Progenitor cell of endocrine pancreas (in vitro differentiated cells): ENCODE results near the gene INPP5D. TPM values are rescaled to one million over a fixed set of nuclear protein-coding genes. Genes with fewer than 3 reads are reported as not detected.

Experiments
- DNase-seq: peaks from one replicate; pipeline ENCODE4 v3.0.0; 2021; ENCODE audit warnings: low spot score; ENCODE audit not compliant: unreplicated experiment
- H3K27ac Mint-ChIP-seq: 2 replicates; pipeline ENCODE4 v1.8.0; 2021; ENCODE audit warnings: mild to moderate bottlenecking, moderate library complexity, mixed read lengths
- H3K27me3 Mint-ChIP-seq: 2 replicates; pipeline ENCODE4 v1.8.0; 2021; ENCODE audit warnings: mixed read lengths
- H3K36me3 Mint-ChIP-seq: 2 replicates; pipeline ENCODE4 v1.8.0; 2022; ENCODE audit warnings: mixed read lengths; ENCODE audit not compliant: insufficient read depth
- H3K4me1 Mint-ChIP-seq: 2 replicates; pipeline ENCODE4 v1.8.0; 2021; ENCODE audit warnings: low read depth, mixed read lengths
- H3K4me3 Mint-ChIP-seq: 2 replicates; pipeline ENCODE4 v1.8.0; 2021; ENCODE audit warnings: low read depth, mild to moderate bottlenecking, moderate library complexity, mixed read lengths
- H3K9me3 Mint-ChIP-seq: 2 replicates; pipeline ENCODE4 v1.8.0; 2021; ENCODE audit warnings: low read depth, mixed read lengths
- total RNA-seq: library from RNA; stranded (reverse); gene quantifications from 2 replicates; pipeline ENCODE4 v1.2.1, GENCODE V29; 2021
- TF ChIP-seq, protein P1 (sequence below): fragments of 200-600 bp; sonication (generic); IDR thresholded peaks from one replicate; pipeline ENCODE4 v1.5.0; 2021; ENCODE audit warnings: antibody characterized with exemption, mild to moderate bottlenecking; ENCODE audit not compliant: unreplicated experiment

Gene INPP5D
- total RNA-seq, 1 donor from 2014 or later, result 5.3 TPM

DNA sequence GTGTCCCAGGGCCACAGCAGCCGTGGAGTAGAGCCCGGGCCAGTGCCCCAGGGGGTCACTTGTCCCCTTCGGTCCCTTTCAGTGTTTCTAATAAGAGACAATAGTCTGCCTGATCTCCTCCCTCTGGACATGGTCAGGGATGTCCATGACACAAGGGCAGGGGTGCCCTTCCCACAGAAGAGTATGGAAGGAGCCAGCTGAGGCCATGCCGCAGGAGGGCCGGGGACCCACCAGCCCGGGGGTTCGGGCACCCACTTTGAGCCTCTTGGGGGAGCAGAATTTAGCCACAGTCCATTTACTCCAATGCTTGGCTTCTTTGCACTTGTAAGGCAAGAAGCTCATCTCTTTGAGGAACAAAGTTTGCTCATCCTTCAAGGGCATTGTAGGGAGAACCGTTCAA lies 102.6 kb downstream of the INPP5D start:
- Mint-ChIP-seq H3K27ac (no peak overlapping the region), H3K36me3 (no peaks in the 10 kb centered on the region), H3K4me3 (no peak overlapping the region), H3K27me3 (no peaks in the 10 kb centered on the region), H3K9me3 (no peaks in the 10 kb centered on the region), H3K4me1 (no peaks in the 10 kb centered on the region)
- DNase-seq, result no peak
- TF ChIP-seq, protein P1, sequence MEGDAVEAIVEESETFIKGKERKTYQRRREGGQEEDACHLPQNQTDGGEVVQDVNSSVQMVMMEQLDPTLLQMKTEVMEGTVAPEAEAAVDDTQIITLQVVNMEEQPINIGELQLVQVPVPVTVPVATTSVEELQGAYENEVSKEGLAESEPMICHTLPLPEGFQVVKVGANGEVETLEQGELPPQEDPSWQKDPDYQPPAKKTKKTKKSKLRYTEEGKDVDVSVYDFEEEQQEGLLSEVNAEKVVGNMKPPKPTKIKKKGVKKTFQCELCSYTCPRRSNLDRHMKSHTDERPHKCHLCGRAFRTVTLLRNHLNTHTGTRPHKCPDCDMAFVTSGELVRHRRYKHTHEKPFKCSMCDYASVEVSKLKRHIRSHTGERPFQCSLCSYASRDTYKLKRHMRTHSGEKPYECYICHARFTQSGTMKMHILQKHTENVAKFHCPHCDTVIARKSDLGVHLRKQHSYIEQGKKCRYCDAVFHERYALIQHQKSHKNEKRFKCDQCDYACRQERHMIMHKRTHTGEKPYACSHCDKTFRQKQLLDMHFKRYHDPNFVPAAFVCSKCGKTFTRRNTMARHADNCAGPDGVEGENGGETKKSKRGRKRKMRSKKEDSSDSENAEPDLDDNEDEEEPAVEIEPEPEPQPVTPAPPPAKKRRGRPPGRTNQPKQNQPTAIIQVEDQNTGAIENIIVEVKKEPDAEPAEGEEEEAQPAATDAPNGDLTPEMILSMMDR, result no peak

DNA sequence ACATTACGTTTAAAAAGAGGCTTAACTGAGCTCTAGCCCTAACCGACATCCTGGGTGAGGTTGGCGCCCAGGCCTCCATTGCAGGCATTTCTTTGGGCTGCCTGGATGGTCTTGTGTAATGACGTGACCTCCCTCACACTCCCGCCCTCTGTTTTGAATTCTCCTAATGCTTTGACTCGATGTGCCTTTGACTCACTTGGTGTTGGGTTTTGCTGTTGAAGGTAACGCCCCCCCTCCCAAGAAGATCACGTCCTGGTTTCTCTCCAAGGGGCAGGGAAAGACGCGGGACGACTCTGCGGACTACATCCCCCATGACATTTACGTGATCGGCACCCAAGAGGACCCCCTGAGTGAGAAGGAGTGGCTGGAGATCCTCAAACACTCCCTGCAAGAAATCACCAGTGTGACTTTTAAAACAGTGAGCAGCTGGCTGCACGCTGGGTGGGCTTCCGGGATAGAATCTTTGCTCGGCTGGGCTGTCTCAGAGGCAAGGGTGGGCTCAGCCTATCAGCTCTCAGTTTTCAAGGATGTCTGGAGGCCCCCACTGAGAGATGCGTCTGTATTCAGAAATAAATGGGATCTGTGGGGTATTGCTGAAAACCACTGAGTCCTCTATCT lies 103.5 kb downstream of the INPP5D start:
- Mint-ChIP-seq H3K36me3 (no peaks in the 10 kb centered on the region), H3K4me3 (no peak overlapping the region), H3K27ac (no peak overlapping the region), H3K9me3 (no peaks in the 10 kb centered on the region), H3K27me3 (no peaks in the 10 kb centered on the region), H3K4me1 (no peaks in the 10 kb centered on the region)
- DNase-seq, result no peak
- TF ChIP-seq, protein P1, result no peak

DNA sequence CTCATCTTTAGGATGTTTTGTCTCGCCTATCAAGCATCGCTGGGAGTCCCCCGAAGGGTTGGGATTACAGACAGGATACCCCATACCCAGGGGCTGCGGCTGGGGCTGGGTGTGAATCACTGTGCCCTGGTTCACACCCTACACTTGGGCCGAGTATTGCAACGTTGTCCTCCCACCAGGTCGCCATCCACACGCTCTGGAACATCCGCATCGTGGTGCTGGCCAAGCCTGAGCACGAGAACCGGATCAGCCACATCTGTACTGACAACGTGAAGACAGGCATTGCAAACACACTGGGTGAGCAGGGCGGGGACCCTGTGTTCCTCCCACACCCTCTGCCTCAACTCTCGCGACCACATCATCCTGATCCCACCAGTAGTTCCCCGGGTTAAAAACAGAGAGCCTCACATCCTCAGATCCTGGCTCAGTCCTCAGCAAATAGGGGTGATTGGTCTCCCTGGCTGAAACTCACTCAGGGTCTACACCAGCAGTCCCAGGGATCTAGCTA lies 104.0 kb downstream of the INPP5D start:
- Mint-ChIP-seq H3K9me3 (no peaks in the 10 kb centered on the region), H3K27ac (no peak overlapping the region), H3K4me1 (no peaks in the 10 kb centered on the region), H3K36me3 (no peaks in the 10 kb centered on the region), H3K27me3 (peaks cover 3% of the 10 kb centered on the region), H3K4me3 (no peak overlapping the region)
- TF ChIP-seq, protein P1, result no peak
- no peak for DNase-seq

DNA sequence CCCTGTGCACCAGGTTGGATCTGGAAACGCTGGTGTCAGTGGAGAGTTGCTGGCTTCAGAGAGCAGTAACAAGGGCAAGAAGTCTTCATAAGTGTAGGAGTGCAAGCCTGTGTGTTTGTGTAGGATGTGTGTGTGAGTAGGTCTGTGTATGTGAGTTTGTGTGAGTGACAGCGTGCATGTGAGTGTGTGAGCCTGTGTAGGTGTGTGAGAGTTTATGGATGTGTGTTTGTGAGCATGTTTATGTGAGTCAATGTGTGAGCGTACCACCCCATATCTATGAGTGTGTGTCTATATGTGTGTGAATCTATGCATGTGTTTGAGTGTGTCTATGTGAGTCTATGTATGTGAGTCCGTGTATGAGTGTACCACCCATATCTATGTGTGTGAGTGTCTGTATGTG lies 104.8 kb downstream of the INPP5D start:
- no peaks in the 10 kb centered on the region for H3K4me1 Mint-ChIP-seq
- no peak overlapping the region for H3K27ac Mint-ChIP-seq
- H3K9me3 Mint-ChIP-seq, result no peaks in the 10 kb centered on the region
- H3K36me3 Mint-ChIP-seq, result no peaks in the 10 kb centered on the region
- TF ChIP-seq, protein P1, result no peak
- no peak for DNase-seq
- H3K27me3 Mint-ChIP-seq, result peaks cover 4% of the 10 kb centered on the region
- H3K4me3 Mint-ChIP-seq, result no peak overlapping the region

DNA sequence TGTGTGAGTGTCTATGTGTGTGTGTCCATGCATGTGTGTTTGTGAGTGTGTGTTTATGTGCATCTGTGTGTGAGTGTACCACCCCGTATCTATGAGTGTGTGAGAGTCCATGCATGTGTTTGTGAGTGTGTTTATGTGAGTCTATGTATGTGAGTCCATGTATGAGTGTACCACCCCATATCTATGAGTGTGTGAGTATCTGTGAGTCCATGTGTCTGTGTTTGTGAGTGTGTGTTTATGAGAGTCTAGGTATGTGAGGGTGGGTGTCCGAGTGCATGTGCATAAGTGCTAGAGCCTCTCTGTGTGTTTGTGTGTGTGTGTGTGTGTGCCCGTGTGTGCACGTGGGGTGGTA lies 105.4 kb downstream of the INPP5D start:
- no peaks in the 10 kb centered on the region for H3K4me1 Mint-ChIP-seq
- H3K9me3 Mint-ChIP-seq, result no peaks in the 10 kb centered on the region
- no peak for DNase-seq
- no peak overlapping the region for H3K4me3 Mint-ChIP-seq
- H3K27ac Mint-ChIP-seq, result no peak overlapping the region
- TF ChIP-seq, protein P1, result no peak
- H3K36me3 Mint-ChIP-seq, result no peaks in the 10 kb centered on the region
- peaks cover 4% of the 10 kb centered on the region for H3K27me3 Mint-ChIP-seq
